Panc1 (cell line): Measurements from ENCODE around the gene SELE. TPM values are rescaled to one million over a fixed set of nuclear protein-coding genes. Genes with fewer than 3 reads are reported as not detected.

ENCODE experiments used
- ATAC-seq: fragments of 200-7000 bp; cut with Tn5 transposase; 2 replicates; pipeline ENCODE4 v1.9.1; 2020; ENCODE audit warnings: mild to moderate bottlenecking, moderate library complexity
- BruUV-seq: library from RNA; stranded (reverse); fragments of 400-500 nt; replicated peaks from 2 replicates; lab custom pipeline; 2021; lab: Mats Ljungman, UMichigan
- CTCF ChIA-PET: fragments of 300-600 bp; sonication (Branson Sonifier 250); formaldehyde crosslinking; loops from one replicate; lab custom pipeline; 2022; ENCODE audit warnings: antibody characterized with exemption; lab: Charles Lee
- POLR2A ChIA-PET: fragments of 300-600 bp; sonication (Branson Sonifier 250); formaldehyde crosslinking; loops from one replicate; lab custom pipeline; 2022; ENCODE audit warnings: antibody characterized with exemption; lab: Charles Lee
- DNase-seq: peaks from one replicate; pipeline ENCODE4 v3.0.0-alpha.2; 2010; ENCODE audit warnings: low read depth, low spot score
- H3K27ac ChIP-seq: 2 replicates; pipeline ENCODE4 v1.5.1; 2011; ENCODE audit warnings: mild to moderate bottlenecking, low read length, inconsistent platforms
- H3K27me3 ChIP-seq: fragments of 200-500 bp; sonication (Bioruptor generic); 2 replicates; pipeline ENCODE4 v1.6.0; 2014; ENCODE audit warnings: low read length, inconsistent platforms; ENCODE audit not compliant: control insufficient read depth, insufficient read depth
- H3K36me3 ChIP-seq: fragments of 200-500 bp; sonication (Bioruptor generic); 2 replicates; pipeline ENCODE4 v1.5.1; 2014; ENCODE audit warnings: inconsistent platforms, mild to moderate bottlenecking, low read length, moderate library complexity; ENCODE audit not compliant: control insufficient read depth, insufficient read depth
- H3K4me1 ChIP-seq: 2 replicates; pipeline ENCODE4 v1.5.1; 2011; ENCODE audit warnings: inconsistent platforms, mild to moderate bottlenecking, low read length, moderate library complexity; ENCODE audit not compliant: control insufficient read depth, insufficient read depth
- H3K4me3 ChIP-seq, 2 experiments: 2 replicates each; pipeline ENCODE4 v1.5.1; 2011 to 2012; ENCODE audit warnings: low read depth in 2 of 2, low read length in 2 of 2, mild to moderate bottlenecking in 2 of 2, inconsistent platforms in 1 of 2, moderate library complexity in 1 of 2
- H3K9me3 ChIP-seq: fragments of 200-500 bp; sonication (Bioruptor generic); 2 replicates; pipeline ENCODE4 v1.5.1; 2014; ENCODE audit warnings: low read depth, mild to moderate bottlenecking, inconsistent platforms, low read length, moderate library complexity; ENCODE audit not compliant: control insufficient read depth, insufficient read depth
- POLR2AphosphoS5 ChIP-seq: IDR thresholded peaks from 2 replicates; pipeline ENCODE4 v1.6.1; 2012; ENCODE audit warnings: mild to moderate bottlenecking, low read depth, low read length, moderate library complexity
- SIN3A ChIP-seq: IDR thresholded peaks from 2 replicates; pipeline ENCODE4 v1.6.1; 2012; ENCODE audit warnings: low read depth, mild to moderate bottlenecking, low read length, moderate library complexity, borderline replicate concordance; ENCODE audit not compliant: insufficient read depth
- TCF7L2 ChIP-seq: IDR thresholded peaks from 2 replicates; pipeline ENCODE4 v1.6.1; 2011; ENCODE audit warnings: mild to moderate bottlenecking, low read depth, low read length, inconsistent platforms
- in situ Hi-C: cut with HindIII; loops from 2 replicates; pipeline ENCODE4 v1.10.0; 2016; ENCODE audit warnings: low sequenced_read_pairs, low pct_unique_long_range_greater_than_20kb
- intact Hi-C: fragments of 100-400 bp; cut with micrococcal nuclease; formaldehyde crosslinking; loops from one replicate; pipeline ENCODE4 v1.10.0; 2022; ENCODE audit not compliant: unreplicated experiment
- total RNA-seq: library from RNA; stranded (reverse); gene quantifications from one replicate; pipeline ENCODE4 v1.2.1, GENCODE V29; 2021; ENCODE audit not compliant: unreplicated experiment
- TF ChIP-seq, protein P1 (sequence below): fragments of 450-650 bp; IDR thresholded peaks from 2 replicates; pipeline ENCODE4 v1.5.1; 2017; ENCODE audit warnings: mild to moderate bottlenecking
- TF ChIP-seq, protein P2 (sequence below), 2 experiments: IDR thresholded peaks; 2 replicates each; pipeline ENCODE4 v1.6.1; 2011 to 2012; ENCODE audit warnings: low read depth in 2 of 2, control low read depth in 1 of 2, low read length in 1 of 2, mild to moderate bottlenecking in 1 of 2, moderate library complexity in 1 of 2; ENCODE audit not compliant: insufficient read depth in 1 of 2

Gene SELE
- total RNA-seq, 1 experiment from 2014 or later, result not detected

DNA sequence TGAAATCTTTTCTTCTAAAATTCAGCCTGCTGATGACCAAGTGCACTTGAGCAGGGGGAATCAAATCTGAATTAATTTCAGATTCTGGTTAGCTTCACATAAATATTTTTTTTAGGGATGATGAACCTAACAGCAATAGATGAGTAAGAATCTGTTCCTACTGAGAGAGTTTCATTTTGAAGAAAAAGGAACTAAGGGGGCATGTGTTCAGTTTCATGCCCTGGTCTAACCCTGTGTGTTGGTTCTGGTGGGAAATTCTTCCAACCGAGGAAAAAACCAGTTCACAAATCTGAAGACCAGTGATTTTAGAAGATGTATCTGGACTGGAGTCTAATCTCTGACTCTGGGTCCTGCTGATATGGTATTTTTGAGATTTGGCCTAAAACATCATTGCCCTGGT is 36.1 kb downstream of the SELE start:
- no peak for TF ChIP-seq POLR2AphosphoS5
- no peak for TF ChIP-seq TCF7L2
- TF ChIP-seq SIN3A, result no peak
- TF ChIP-seq, protein P1, sequence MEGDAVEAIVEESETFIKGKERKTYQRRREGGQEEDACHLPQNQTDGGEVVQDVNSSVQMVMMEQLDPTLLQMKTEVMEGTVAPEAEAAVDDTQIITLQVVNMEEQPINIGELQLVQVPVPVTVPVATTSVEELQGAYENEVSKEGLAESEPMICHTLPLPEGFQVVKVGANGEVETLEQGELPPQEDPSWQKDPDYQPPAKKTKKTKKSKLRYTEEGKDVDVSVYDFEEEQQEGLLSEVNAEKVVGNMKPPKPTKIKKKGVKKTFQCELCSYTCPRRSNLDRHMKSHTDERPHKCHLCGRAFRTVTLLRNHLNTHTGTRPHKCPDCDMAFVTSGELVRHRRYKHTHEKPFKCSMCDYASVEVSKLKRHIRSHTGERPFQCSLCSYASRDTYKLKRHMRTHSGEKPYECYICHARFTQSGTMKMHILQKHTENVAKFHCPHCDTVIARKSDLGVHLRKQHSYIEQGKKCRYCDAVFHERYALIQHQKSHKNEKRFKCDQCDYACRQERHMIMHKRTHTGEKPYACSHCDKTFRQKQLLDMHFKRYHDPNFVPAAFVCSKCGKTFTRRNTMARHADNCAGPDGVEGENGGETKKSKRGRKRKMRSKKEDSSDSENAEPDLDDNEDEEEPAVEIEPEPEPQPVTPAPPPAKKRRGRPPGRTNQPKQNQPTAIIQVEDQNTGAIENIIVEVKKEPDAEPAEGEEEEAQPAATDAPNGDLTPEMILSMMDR, result no peak
- TF ChIP-seq, protein P2, sequence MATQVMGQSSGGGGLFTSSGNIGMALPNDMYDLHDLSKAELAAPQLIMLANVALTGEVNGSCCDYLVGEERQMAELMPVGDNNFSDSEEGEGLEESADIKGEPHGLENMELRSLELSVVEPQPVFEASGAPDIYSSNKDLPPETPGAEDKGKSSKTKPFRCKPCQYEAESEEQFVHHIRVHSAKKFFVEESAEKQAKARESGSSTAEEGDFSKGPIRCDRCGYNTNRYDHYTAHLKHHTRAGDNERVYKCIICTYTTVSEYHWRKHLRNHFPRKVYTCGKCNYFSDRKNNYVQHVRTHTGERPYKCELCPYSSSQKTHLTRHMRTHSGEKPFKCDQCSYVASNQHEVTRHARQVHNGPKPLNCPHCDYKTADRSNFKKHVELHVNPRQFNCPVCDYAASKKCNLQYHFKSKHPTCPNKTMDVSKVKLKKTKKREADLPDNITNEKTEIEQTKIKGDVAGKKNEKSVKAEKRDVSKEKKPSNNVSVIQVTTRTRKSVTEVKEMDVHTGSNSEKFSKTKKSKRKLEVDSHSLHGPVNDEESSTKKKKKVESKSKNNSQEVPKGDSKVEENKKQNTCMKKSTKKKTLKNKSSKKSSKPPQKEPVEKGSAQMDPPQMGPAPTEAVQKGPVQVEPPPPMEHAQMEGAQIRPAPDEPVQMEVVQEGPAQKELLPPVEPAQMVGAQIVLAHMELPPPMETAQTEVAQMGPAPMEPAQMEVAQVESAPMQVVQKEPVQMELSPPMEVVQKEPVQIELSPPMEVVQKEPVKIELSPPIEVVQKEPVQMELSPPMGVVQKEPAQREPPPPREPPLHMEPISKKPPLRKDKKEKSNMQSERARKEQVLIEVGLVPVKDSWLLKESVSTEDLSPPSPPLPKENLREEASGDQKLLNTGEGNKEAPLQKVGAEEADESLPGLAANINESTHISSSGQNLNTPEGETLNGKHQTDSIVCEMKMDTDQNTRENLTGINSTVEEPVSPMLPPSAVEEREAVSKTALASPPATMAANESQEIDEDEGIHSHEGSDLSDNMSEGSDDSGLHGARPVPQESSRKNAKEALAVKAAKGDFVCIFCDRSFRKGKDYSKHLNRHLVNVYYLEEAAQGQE (IDR thresholded peaks at IDR 0.05; ENCODE audit: insufficient read depth in 1 of 2, low read depth in 2 of 2, low read length in 1 of 2), result no peak
- no peaks in the 10 kb centered on the region for H3K9me3 ChIP-seq
- no peaks in the 10 kb centered on the region for H3K36me3 ChIP-seq
- no peak overlapping the region for H3K27ac ChIP-seq
- POLR2A ChIA-PET, result no interaction called here
- CTCF ChIA-PET, result interaction anchor here (0.6 kb wide), 1 partner anchor 8 kb away, joined by 3 read pairs; no protein-coding TSS in a partner anchor
- H3K27me3 ChIP-seq, result no peaks in the 10 kb centered on the region; the same call in 1 of the 2 replicates
- no peak for ATAC-seq
- intact Hi-C loops (no loop called here), in situ Hi-C loops (no loop called here)
- no peak for DNase-seq
- H3K4me3 ChIP-seq, result no peak overlapping the region
- no peaks in the 10 kb centered on the region for H3K4me1 ChIP-seq
- no TSS peak for BruUV-seq

DNA sequence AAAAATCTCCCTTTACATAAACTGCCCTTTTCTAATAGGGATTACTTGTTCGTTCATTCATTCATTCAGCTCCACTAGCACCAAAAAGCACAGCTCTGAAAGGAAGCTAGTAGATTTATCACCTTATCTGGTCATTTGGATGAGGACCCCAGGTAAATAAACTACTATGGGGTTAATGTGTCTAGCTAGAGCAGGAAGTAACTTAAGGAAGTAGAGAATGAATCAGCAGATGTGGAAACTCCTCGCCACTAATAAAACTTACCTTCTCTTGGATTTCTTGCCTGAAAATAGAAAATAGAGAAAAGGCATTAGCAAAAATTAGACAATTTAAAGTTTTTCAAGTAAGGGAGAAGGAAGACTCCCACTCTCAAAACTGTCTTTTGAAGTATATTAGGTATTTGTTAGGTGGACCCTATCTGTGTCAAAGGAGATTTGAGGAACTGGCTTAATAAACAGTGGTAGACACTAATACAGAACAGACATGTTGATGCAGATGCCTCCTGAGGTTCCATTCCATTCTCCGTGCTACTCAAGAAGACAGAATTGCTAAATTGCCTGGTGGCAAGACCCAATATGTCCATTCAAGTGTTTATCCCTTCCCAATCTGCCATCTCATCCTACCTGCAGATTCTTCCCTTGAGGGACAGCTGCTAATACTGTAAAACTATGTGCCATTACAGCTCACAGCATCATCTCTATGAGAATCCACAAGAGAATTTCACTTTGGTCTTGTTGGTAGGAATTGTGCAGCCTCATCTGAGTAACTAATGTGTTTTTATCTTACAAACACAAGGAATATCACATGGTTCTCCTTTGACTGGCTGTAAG is 37.4 kb downstream of the SELE start:
- Histone ChIP-seq H3K4me3 (no peak overlapping the region), H3K27me3 (no peaks in the 10 kb centered on the region), H3K36me3 (no peaks in the 10 kb centered on the region), H3K27ac (no peak overlapping the region), H3K4me1 (no peaks in the 10 kb centered on the region), H3K9me3 (no peaks in the 10 kb centered on the region)
- intact Hi-C loops (no loop called here), in situ Hi-C loops (no loop called here)
- DNase-seq (no peak), ATAC-seq (no peak)
- BruUV-seq, result no TSS peak
- CTCF ChIA-PET, result no interaction called here
- TF ChIP-seq, protein P2 (IDR thresholded peaks at IDR 0.05; ENCODE audit: insufficient read depth in 1 of 2, low read depth in 2 of 2, low read length in 1 of 2), result no peak
- no peak for TF ChIP-seq TCF7L2
- no peak for TF ChIP-seq SIN3A
- TF ChIP-seq POLR2AphosphoS5, result no peak
- TF ChIP-seq, protein P1, result no peak
- POLR2A ChIA-PET, result no interaction called here
